HCT116 (cell line): ENCODE measurements around the gene AP1G1. TPM values are rescaled to one million over a fixed set of nuclear protein-coding genes. Genes with fewer than 3 reads are reported as not detected.

Experiments
- ATAC-seq: fragments of 200-7000 bp; cut with Tn5 transposase; 2 replicates; pipeline ENCODE4 v1.9.1; 2020; ENCODE audit warnings: mild to moderate bottlenecking, moderate library complexity
- BruUV-seq: library from RNA; stranded (reverse); fragments of 400-500 nt; replicated peaks from 2 replicates; lab custom pipeline; 2021; lab: Mats Ljungman, UMichigan
- CTCF ChIA-PET: fragments of 300-600 bp; sonication (Branson Sonifier 250); formaldehyde crosslinking; loops from one replicate; lab custom pipeline; 2021; ENCODE audit warnings: antibody characterized with exemption; lab: Charles Lee
- POLR2A ChIA-PET: fragments of 300-600, 350-600 bp; sonication (Branson Sonifier 250); formaldehyde crosslinking; loops from one replicate; lab custom pipeline; 2021; ENCODE audit warnings: antibody characterized with exemption; lab: Charles Lee
- RAD21 ChIA-PET, 2 experiments: fragments of 300-600 bp; sonication (Branson Sonifier 250); formaldehyde crosslinking; loops; one replicate each; lab custom pipeline; 2023; ENCODE audit warnings: low total read pairs in 2 of 2; ENCODE audit not compliant: uncharacterized antibody in 2 of 2, unreplicated experiment in 2 of 2, low non-redundant PET in 1 of 2; lab: Charles Lee
- DNase-seq: peaks from one replicate; pipeline ENCODE4 v3.0.0-alpha.2; 2010; ENCODE audit warnings: low read depth, low spot score
- H2AFZ ChIP-seq: fragments of 200-600 bp; shearing (Covaris generic), sonication (generic); 2 replicates; pipeline ENCODE4 v1.6.1; 2017; ENCODE audit warnings: low read depth, mixed run types, mixed read lengths, antibody characterized with exemption, low read length; ENCODE audit not compliant: poor library complexity, severe bottlenecking
- H3K27ac ChIP-seq: 2 replicates; pipeline ENCODE4 v1.5.1; 2012; ENCODE audit warnings: low read depth, low read length
- H3K27me3 ChIP-seq: fragments of 200-600 bp; sonication (generic); 2 replicates; pipeline ENCODE4 v1.6.1; 2016; ENCODE audit warnings: mixed run types, low read length, mixed read lengths; ENCODE audit not compliant: insufficient read depth
- H3K36me3 ChIP-seq, 2 experiments: fragments of 200-500 bp in 1 of 2; fragments of 200-600 bp in 1 of 2; sonication (Bioruptor generic) in 1 of 2; sonication (generic) in 1 of 2; 2 replicates each; pipeline versions ENCODE4 v1.5.1 to v1.6.1; 2014 to 2016; ENCODE audit warnings: low read length in 2 of 2, inconsistent platforms in 1 of 2, mixed read lengths in 1 of 2, mixed run types in 1 of 2; ENCODE audit not compliant: insufficient read depth in 2 of 2, control insufficient read depth in 1 of 2
- H3K4me1 ChIP-seq, 2 experiments: fragments of 200-600 bp in 1 of 2; sonication (generic) in 1 of 2; 2 replicates each; pipeline versions ENCODE4 v1.5.1 to v1.6.1; 2012 to 2017; ENCODE audit warnings: low read length in 2 of 2, inconsistent platforms in 1 of 2, mild to moderate bottlenecking in 1 of 2, mixed read lengths in 1 of 2, mixed run types in 1 of 2, moderate library complexity in 1 of 2; ENCODE audit not compliant: insufficient read depth in 2 of 2, control insufficient read depth in 1 of 2
- H3K4me2 ChIP-seq: fragments of 200-600 bp; sonication (generic); 2 replicates; pipeline ENCODE4 v1.6.1; 2017; ENCODE audit warnings: mixed run types, low read length, mixed read lengths
- H3K4me3 ChIP-seq, 2 experiments: fragments of 200-600 bp in 1 of 2; sonication (generic) in 1 of 2; replicated peaks in 1 of 2; 2 replicates each; pipeline ENCODE4 v1.5.1; 2011 to 2016; ENCODE audit warnings: low read length in 2 of 2, control low read depth in 1 of 2, low read depth in 1 of 2, mild to moderate bottlenecking in 1 of 2, mixed read lengths in 1 of 2, mixed run types in 1 of 2
- H3K79me2 ChIP-seq: fragments of 200-600 bp; sonication (generic); 2 replicates; pipeline ENCODE4 v1.6.1; 2017; ENCODE audit warnings: mild to moderate bottlenecking, mixed run types, low read length, moderate library complexity, mixed read lengths; ENCODE audit not compliant: insufficient read depth
- H3K9ac ChIP-seq: fragments of 200-600 bp; sonication (generic); 2 replicates; pipeline ENCODE4 v1.6.1; 2016; ENCODE audit warnings: low read length, mixed read lengths
- H3K9me2 ChIP-seq: fragments of 200-600 bp; sonication (generic), shearing (Covaris generic); 2 replicates; pipeline ENCODE4 v1.6.1; 2017; ENCODE audit warnings: mixed run types, mild to moderate bottlenecking, moderate library complexity; ENCODE audit not compliant: insufficient read depth
- H3K9me3 ChIP-seq, 2 experiments: fragments of 200-500 bp in 1 of 2; fragments of 200-600 bp in 1 of 2; sonication (Bioruptor generic) in 1 of 2; sonication (generic) in 1 of 2; 2 replicates each; pipeline ENCODE4 v1.6.1; 2014 to 2017; ENCODE audit warnings: low read length in 2 of 2, mixed read lengths in 2 of 2, inconsistent platforms in 1 of 2, low read depth in 1 of 2, mild to moderate bottlenecking in 1 of 2, mixed run types in 1 of 2, moderate library complexity in 1 of 2; ENCODE audit not compliant: control insufficient read depth in 1 of 2, insufficient read depth in 1 of 2
- H4K20me1 ChIP-seq: fragments of 200-600 bp; sonication (generic), shearing (Covaris generic); 2 replicates; pipeline ENCODE4 v1.6.1; 2017; ENCODE audit warnings: mixed run types, mild to moderate bottlenecking, moderate library complexity; ENCODE audit not compliant: insufficient read depth
- CBX3 ChIP-seq: IDR thresholded peaks from 2 replicates; pipeline ENCODE4 v1.6.1; 2012; ENCODE audit warnings: low read depth
- ELF1 ChIP-seq: IDR thresholded peaks from 2 replicates; pipeline ENCODE4 v1.6.1; 2012; ENCODE audit warnings: low read depth, borderline replicate concordance
- EZH2 ChIP-seq: fragments of 200-600 bp; sonication (generic); IDR thresholded peaks from 2 replicates; pipeline ENCODE4 v1.6.1; 2017; ENCODE audit warnings: antibody characterized with exemption, mixed run types
- FOSL1 ChIP-seq: IDR thresholded peaks from 2 replicates; pipeline ENCODE4 v1.6.1; 2012; ENCODE audit warnings: low read depth
- JUND ChIP-seq: IDR thresholded peaks from 2 replicates; pipeline ENCODE4 v1.6.1; 2012
- RAD21 ChIP-seq: IDR thresholded peaks from 2 replicates; pipeline ENCODE4 v1.6.1; 2012; ENCODE audit warnings: low read depth, mild to moderate bottlenecking
- SIN3A ChIP-seq: IDR thresholded peaks from 2 replicates; pipeline ENCODE4 v1.6.1; 2012; ENCODE audit warnings: low read depth
- SRF ChIP-seq: IDR thresholded peaks from 2 replicates; pipeline ENCODE4 v1.6.1; 2012; ENCODE audit warnings: low read depth
- YY1 ChIP-seq: IDR thresholded peaks from 2 replicates; pipeline ENCODE4 v1.6.1; 2011; ENCODE audit warnings: low read length, low read depth, moderate library complexity, mild to moderate bottlenecking; ENCODE audit not compliant: insufficient replicate concordance; ENCODE audit errors: extremely low read depth
- ZNF274 ChIP-seq: fragments of 200-500 bp; sonication (Bioruptor generic); IDR thresholded peaks from 2 replicates; pipeline ENCODE4 v1.6.1; 2014; ENCODE audit warnings: mild to moderate bottlenecking, low read depth, low read length, inconsistent platforms
- intact Hi-C: fragments of 100-400 bp; cut with micrococcal nuclease; formaldehyde crosslinking; loops from 2 replicates; pipeline ENCODE4 v1.10.0; 2022
- total RNA-seq: library from RNA; stranded (reverse); gene quantifications from one replicate; pipeline ENCODE4 v1.2.1, GENCODE V29; 2021; ENCODE audit not compliant: unreplicated experiment
- TF ChIP-seq, protein P1 (sequence below): IDR thresholded peaks from 2 replicates; pipeline ENCODE4 v1.6.1; 2012
- TF ChIP-seq, protein P2 (sequence below): IDR thresholded peaks from 2 replicates; pipeline ENCODE4 v1.6.1; 2012
- TF ChIP-seq, protein P3 (sequence below), 3 experiments: fragments of 200-600 bp in 1 of 3; sonication (generic) in 1 of 3; IDR thresholded peaks in 2 of 3; conservative IDR thresholded peaks in 1 of 3; 2 replicates each; pipeline ENCODE4 v1.5.1; 2012 to 2017; ENCODE audit warnings: low read depth in 2 of 3, low read length in 2 of 3, antibody characterized with exemption in 1 of 3, borderline replicate concordance in 1 of 3, control low read depth in 1 of 3, mild to moderate bottlenecking in 1 of 3, mixed read lengths in 1 of 3, mixed run types in 1 of 3, moderate library complexity in 1 of 3; ENCODE audit not compliant: insufficient read depth in 1 of 3
- TF ChIP-seq, protein P4 (sequence below): IDR thresholded peaks from 2 replicates; pipeline ENCODE4 v1.6.1; 2011; ENCODE audit warnings: mild to moderate bottlenecking, low read length, moderate library complexity; ENCODE audit not compliant: insufficient replicate concordance; ENCODE audit errors: extremely low read depth

The AP1G1 gene
- total RNA-seq, 1 experiment from 2014 or later = 70.2 TPM

DNA sequence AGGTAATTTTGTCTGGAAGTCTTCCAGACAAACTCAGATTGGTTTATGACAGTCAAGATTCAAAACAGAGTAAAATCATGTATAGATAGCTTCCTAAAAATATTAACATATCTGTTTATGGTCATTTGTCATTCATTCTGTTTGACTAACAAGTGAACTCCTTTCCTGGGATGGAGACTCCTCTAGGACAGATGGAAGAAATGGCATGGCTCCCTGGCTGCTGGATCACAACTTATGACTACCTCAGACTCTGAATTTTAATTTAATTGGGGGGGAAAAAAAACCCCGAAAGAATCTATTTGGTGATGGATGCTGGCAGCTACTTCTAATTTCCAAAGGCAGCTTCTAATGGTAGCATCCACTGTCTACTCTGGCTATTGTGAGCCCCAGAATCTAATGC, 118.7 kb downstream of the AP1G1 start:
- POLR2A ChIA-PET = no interaction called here
- no peaks in the 10 kb centered on the region for H3K4me1 ChIP-seq
- no peaks in the 10 kb centered on the region for H3K9me2 ChIP-seq
- DNase-seq (no peak), ATAC-seq (no peak)
- H3K4me2 ChIP-seq = no peak overlapping the region
- H3K27me3 ChIP-seq = no peaks in the 10 kb centered on the region
- no peak overlapping the region for H3K4me3 ChIP-seq
- no peak overlapping the region for H3K27ac ChIP-seq
- no peaks in the 10 kb centered on the region for H3K79me2 ChIP-seq
- RAD21 ChIA-PET = no interaction called here
- CTCF ChIA-PET = no interaction called here
- TF ChIP-seq YY1 (no peak), CBX3 (no peak), ZNF274 (no peak), FOSL1 (no peak), JUND (no peak), SRF (no peak), RAD21 (no peak), EZH2 (no peak), ELF1 (no peak), SIN3A (no peak)
- TF ChIP-seq, protein P1, sequence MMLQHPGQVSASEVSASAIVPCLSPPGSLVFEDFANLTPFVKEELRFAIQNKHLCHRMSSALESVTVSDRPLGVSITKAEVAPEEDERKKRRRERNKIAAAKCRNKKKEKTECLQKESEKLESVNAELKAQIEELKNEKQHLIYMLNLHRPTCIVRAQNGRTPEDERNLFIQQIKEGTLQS = no peak
- TF ChIP-seq, protein P2, sequence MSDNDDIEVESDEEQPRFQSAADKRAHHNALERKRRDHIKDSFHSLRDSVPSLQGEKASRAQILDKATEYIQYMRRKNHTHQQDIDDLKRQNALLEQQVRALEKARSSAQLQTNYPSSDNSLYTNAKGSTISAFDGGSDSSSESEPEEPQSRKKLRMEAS = no peak
- TF ChIP-seq, protein P3, sequence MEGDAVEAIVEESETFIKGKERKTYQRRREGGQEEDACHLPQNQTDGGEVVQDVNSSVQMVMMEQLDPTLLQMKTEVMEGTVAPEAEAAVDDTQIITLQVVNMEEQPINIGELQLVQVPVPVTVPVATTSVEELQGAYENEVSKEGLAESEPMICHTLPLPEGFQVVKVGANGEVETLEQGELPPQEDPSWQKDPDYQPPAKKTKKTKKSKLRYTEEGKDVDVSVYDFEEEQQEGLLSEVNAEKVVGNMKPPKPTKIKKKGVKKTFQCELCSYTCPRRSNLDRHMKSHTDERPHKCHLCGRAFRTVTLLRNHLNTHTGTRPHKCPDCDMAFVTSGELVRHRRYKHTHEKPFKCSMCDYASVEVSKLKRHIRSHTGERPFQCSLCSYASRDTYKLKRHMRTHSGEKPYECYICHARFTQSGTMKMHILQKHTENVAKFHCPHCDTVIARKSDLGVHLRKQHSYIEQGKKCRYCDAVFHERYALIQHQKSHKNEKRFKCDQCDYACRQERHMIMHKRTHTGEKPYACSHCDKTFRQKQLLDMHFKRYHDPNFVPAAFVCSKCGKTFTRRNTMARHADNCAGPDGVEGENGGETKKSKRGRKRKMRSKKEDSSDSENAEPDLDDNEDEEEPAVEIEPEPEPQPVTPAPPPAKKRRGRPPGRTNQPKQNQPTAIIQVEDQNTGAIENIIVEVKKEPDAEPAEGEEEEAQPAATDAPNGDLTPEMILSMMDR (IDR thresholded peaks at IDR 0.05 in 2 of 3, conservative IDR thresholded peaks at IDR 0.05 in 1 of 3; ENCODE audit: borderline replicate concordance in 1 of 3, insufficient read depth in 1 of 3, low read depth in 2 of 3, low read length in 2 of 3) = no peak
- TF ChIP-seq, protein P4, sequence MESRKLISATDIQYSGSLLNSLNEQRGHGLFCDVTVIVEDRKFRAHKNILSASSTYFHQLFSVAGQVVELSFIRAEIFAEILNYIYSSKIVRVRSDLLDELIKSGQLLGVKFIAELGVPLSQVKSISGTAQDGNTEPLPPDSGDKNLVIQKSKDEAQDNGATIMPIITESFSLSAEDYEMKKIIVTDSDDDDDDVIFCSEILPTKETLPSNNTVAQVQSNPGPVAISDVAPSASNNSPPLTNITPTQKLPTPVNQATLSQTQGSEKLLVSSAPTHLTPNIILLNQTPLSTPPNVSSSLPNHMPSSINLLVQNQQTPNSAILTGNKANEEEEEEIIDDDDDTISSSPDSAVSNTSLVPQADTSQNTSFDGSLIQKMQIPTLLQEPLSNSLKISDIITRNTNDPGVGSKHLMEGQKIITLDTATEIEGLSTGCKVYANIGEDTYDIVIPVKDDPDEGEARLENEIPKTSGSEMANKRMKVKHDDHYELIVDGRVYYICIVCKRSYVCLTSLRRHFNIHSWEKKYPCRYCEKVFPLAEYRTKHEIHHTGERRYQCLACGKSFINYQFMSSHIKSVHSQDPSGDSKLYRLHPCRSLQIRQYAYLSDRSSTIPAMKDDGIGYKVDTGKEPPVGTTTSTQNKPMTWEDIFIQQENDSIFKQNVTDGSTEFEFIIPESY = no peak
- no peaks in the 10 kb centered on the region; a peak in 1 of 4 replicates for H3K36me3 ChIP-seq
- BruUV-seq = no TSS peak
- no peak overlapping the region for H2AFZ ChIP-seq
- no peaks in the 10 kb centered on the region for H3K9me3 ChIP-seq
- H3K9ac ChIP-seq = no peak overlapping the region
- intact Hi-C loops = no loop called here
- H4K20me1 ChIP-seq = no peaks in the 10 kb centered on the region
